SK-N-SH treated with all-trans-retinoic acid at 6 μM for 48 hours (cell line): ENCODE data around the gene CPPED1.

ENCODE experiments used
- PATZ1 ChIP-seq: fragments of 250-450 bp; sonication (Bioruptor Pico); IDR thresholded peaks from 2 replicates; pipeline ENCODE4 v1.8.0; 2020; ENCODE audit warnings: mild to moderate bottlenecking, moderate library complexity, borderline replicate concordance
- SNAI2 ChIP-seq: fragments of 250-450 bp; sonication (Bioruptor Pico); IDR thresholded peaks from 2 replicates; pipeline ENCODE4 v1.5.0; 2020; ENCODE audit warnings: mild to moderate bottlenecking, moderate library complexity
- TOX ChIP-seq: fragments of 250-450 bp; sonication (Bioruptor Pico); IDR thresholded peaks from 2 replicates; pipeline ENCODE4 v1.8.0; 2021; ENCODE audit warnings: mild to moderate bottlenecking, moderate library complexity, borderline replicate concordance
- ZNF8 ChIP-seq: fragments of 450-650 bp; formaldehyde crosslinking; IDR thresholded peaks from 2 replicates; pipeline ENCODE4 v1.5.0; 2020; ENCODE audit warnings: mild to moderate bottlenecking, moderate library complexity
- TF ChIP-seq, protein P1 (sequence below): fragments of 250-450 bp; sonication (Bioruptor Pico); IDR thresholded peaks from 2 replicates; pipeline ENCODE4 v1.5.0; 2020; ENCODE audit warnings: mild to moderate bottlenecking, moderate library complexity
- TF ChIP-seq, protein P2 (sequence below): fragments of 250-450 bp; sonication (Bioruptor Pico); IDR thresholded peaks from 2 replicates; pipeline ENCODE4 v1.8.0; 2021; ENCODE audit warnings: low read depth, mild to moderate bottlenecking, moderate library complexity, borderline replicate concordance

DNA sequence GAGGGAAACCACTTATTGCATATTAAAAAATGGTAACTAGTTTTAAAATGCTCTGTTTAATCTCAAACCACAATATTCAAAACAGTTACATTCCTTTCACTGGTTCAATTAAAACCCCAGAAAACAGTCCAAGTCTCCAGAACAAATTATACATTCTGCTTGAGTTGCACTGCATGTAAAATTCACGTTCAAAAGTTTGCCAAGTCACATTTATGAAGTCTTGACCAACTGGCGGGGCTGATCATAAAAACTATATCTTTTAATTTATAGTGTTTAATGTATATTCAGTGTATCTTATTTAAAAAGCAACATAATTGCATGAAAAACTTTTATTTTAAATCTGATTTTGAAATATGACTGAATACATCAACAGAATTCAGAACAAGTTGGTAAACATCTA lies 25.0 kb downstream of the CPPED1 start:
- no peak for TF ChIP-seq SNAI2 (CRISPR knock-in tag)
- TF ChIP-seq, protein P1, sequence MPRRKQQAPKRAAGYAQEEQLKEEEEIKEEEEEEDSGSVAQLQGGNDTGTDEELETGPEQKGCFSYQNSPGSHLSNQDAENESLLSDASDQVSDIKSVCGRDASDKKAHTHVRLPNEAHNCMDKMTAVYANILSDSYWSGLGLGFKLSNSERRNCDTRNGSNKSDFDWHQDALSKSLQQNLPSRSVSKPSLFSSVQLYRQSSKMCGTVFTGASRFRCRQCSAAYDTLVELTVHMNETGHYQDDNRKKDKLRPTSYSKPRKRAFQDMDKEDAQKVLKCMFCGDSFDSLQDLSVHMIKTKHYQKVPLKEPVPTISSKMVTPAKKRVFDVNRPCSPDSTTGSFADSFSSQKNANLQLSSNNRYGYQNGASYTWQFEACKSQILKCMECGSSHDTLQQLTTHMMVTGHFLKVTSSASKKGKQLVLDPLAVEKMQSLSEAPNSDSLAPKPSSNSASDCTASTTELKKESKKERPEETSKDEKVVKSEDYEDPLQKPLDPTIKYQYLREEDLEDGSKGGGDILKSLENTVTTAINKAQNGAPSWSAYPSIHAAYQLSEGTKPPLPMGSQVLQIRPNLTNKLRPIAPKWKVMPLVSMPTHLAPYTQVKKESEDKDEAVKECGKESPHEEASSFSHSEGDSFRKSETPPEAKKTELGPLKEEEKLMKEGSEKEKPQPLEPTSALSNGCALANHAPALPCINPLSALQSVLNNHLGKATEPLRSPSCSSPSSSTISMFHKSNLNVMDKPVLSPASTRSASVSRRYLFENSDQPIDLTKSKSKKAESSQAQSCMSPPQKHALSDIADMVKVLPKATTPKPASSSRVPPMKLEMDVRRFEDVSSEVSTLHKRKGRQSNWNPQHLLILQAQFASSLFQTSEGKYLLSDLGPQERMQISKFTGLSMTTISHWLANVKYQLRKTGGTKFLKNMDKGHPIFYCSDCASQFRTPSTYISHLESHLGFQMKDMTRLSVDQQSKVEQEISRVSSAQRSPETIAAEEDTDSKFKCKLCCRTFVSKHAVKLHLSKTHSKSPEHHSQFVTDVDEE (CRISPR knock-in tag) = no peak
- TF ChIP-seq TOX = no peak
- TF ChIP-seq, protein P2, sequence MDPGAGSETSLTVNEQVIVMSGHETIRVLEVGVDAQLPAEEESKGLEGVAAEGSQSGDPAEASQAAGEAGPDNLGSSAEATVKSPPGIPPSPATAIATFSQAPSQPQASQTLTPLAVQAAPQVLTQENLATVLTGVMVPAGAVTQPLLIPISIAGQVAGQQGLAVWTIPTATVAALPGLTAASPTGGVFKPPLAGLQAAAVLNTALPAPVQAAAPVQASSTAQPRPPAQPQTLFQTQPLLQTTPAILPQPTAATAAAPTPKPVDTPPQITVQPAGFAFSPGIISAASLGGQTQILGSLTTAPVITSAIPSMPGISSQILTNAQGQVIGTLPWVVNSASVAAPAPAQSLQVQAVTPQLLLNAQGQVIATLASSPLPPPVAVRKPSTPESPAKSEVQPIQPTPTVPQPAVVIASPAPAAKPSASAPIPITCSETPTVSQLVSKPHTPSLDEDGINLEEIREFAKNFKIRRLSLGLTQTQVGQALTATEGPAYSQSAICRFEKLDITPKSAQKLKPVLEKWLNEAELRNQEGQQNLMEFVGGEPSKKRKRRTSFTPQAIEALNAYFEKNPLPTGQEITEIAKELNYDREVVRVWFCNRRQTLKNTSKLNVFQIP (CRISPR knock-in tag) = no peak
- TF ChIP-seq PATZ1 (CRISPR knock-in tag) = no peak
- no peak for TF ChIP-seq ZNF8 (CRISPR knock-in tag)
